Hematopoietic multipotent progenitor cell (in vitro differentiated cells): ENCODE results near the gene ACAP3. TPM values are rescaled to one million over a fixed set of nuclear protein-coding genes. Genes with fewer than 3 reads are reported as not detected.

Experiments
- DNase-seq, 3 donors: peaks; one replicate each; pipeline ENCODE4 v3.0.0-alpha.2; 2011 to 2015; ENCODE audit warnings: low read depth in 2 of 3, low spot score in 2 of 3
- total RNA-seq: library from RNA; depleted of rRNA; stranded (reverse); fragments of >200 nt; gene quantifications from one replicate; pipeline ENCODE4 v1.2.3, GENCODE V29; 2012

Gene ACAP3
- total RNA-seq, 1 donor, result 41.2 TPM

GRCh38 chr1:1344655-1345361 lies 37.1 kb upstream of the ACAP3 start:
- DNase-seq, result no peak

GRCh38 chr1:1343811-1344421 lies 36.2 kb upstream of the ACAP3 start:
- no peak for DNase-seq

- no peak for DNase-seq
These were observed 34.9 kb upstream of the ACAP3 start for GRCh38 chr1:1342584-1343115.

GRCh38 chr1:1342061-1342562 lies 34.4 kb upstream of the ACAP3 start:
- no peak for DNase-seq

GRCh38 chr1:1341549-1342021 lies 33.9 kb upstream of the ACAP3 start:
- no peak for DNase-seq

DNA sequence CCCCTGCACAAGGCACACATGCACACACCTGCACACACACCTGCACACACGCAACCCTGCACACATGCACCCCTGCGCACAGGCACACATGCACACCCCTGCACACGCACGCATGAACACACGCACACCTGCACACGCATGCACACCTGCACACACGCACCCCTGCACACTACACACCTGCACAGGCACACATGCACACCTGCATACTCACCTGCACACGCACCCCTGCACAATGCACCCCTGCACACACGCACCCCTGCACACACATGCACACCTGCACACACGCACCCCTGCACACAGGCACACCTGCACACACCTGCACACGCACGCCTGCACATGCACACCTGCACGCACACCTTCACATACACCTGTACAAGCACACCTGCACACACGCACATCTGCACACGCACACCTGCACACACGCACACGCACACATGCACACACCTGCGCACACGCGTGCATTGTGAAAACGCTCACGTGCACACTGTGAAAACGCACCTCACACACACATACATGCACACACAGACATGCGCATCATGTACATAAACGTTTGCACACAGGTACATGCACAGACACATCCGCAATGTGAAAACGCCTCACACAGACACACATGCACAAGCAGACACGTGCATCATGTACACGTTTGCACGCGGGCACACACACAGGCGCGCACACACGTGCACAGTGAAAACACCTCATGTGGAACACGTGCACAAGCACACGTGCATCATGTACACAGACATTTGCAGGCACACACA lies 33.2 kb upstream of the ACAP3 start:
- DNase-seq, result no peak

- no peak for DNase-seq
These were observed 32.5 kb upstream of the ACAP3 start for GRCh38 chr1:1340185-1340584.

DNA sequence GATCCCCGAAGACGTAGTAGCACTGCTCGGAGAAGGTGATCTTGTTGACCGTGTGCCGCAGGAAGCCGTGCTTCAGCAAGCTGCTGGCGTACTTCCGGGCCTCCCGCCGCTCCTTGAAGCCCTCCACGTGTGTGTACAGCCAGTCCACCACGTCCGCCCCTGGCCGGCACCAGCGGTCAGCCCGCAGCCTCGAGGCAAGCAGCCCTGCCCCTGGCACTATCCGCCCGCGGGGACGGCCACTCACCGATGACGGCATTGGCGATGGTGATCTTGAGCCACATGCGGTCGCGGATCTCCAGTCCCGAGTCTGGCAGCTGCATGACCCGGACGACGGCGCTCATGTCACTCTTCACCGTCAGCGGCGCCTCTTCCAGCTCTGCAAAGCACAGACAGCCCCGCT lies 30.5 kb upstream of the ACAP3 start:
- DNase-seq, result no peak

GRCh38 chr1:1337793-1338147 lies 30.0 kb upstream of the ACAP3 start:
- DNase-seq, result no peak

DNA sequence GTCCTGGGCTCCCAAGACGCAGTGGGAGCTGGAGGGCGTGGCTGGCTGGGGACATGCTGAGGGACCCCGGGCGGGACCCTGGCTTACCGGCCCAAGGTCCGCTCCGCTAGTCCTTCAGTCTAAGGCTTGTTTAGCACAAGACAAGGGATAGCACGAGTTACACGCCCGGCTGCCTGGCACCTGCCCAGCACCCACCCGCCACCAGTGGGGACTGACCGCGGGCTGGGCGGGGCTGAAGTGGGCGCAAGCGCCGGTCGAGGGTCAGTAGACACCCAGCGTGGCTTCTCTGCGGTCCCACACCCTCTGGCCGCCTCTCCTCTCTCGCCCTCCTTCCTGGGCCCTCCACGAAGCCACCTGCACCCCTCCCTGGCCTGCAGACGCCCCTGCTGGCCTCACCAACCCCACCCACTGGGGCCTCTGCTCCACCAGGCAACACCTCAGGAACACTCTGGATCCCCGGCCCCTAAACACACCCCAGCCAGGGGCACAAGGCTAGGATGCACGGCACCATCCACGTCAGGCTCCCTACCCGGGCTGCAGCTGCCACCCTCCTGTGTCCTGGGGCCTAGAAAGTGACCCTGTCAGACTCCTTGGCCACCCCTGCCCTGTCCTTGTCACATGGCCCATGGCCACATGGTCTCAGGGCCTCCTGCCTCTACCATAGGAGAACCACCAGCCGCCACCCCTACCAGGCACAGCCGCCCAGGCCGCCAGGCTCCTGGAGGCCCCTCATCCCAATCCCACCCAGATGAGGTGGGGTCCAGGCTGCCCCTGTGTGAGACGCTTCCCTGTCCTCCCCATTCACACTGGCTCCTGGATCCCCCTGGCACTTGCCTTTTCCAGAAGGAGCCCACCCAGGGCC lies 29.4 kb upstream of the ACAP3 start:
- DNase-seq, result no peak

- no peak for DNase-seq
These were observed 28.7 kb upstream of the ACAP3 start for GRCh38 chr1:1336446-1336845.

DNA sequence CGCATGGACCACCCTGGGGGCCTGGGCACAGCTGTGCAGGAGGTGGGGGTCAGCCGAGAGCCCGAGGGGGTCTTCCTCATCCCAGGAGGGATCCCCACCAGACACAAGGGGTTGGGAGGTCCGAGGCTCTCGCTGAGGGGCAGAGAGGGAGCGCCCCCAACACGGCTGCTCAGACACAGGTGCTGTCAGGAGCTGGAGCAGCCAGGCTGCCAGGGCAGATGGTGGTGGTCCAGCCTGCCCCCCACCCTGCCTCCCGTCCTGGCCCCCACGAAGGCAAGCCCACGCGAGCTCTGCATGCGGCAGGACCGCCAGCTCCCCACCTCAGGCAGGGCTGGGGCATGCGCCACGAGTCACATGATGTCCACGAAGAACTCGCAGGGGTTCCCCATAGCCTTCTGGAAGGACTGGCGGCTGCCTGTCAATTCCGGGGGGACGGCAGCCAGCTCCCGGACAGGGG lies 28.1 kb upstream of the ACAP3 start:
- DNase-seq, result no peak

GRCh38 chr1:1335283-1335682 lies 27.6 kb upstream of the ACAP3 start:
- no peak for DNase-seq

- no peak for DNase-seq
These were observed 27.1 kb upstream of the ACAP3 start for GRCh38 chr1:1334835-1335234.

DNA sequence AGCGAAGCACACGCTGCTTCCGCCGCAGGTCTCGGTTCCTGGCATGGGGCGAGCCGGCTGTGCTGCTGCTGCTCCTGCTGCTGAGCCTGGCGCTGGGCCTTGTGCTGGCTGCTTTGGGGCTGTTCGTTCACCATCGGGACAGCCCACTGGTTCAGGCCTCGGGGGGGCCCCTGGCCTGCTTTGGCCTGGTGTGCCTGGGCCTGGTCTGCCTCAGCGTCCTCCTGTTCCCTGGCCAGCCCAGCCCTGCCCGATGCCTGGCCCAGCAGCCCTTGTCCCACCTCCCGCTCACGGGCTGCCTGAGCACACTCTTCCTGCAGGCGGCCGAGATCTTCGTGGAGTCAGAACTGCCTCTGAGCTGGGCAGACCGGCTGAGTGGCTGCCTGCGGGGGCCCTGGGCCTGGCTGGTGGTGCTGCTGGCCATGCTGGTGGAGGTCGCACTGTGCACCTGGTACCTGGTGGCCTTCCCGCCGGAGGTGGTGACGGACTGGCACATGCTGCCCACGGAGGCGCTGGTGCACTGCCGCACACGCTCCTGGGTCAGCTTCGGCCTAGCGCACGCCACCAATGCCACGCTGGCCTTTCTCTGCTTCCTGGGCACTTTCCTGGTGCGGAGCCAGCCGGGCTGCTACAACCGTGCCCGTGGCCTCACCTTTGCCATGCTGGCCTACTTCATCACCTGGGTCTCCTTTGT lies 26.0 kb upstream of the ACAP3 start:
- DNase-seq, result no peak

- no peak for DNase-seq
These were observed 25.2 kb upstream of the ACAP3 start for GRCh38 chr1:1332774-1333480.

DNA sequence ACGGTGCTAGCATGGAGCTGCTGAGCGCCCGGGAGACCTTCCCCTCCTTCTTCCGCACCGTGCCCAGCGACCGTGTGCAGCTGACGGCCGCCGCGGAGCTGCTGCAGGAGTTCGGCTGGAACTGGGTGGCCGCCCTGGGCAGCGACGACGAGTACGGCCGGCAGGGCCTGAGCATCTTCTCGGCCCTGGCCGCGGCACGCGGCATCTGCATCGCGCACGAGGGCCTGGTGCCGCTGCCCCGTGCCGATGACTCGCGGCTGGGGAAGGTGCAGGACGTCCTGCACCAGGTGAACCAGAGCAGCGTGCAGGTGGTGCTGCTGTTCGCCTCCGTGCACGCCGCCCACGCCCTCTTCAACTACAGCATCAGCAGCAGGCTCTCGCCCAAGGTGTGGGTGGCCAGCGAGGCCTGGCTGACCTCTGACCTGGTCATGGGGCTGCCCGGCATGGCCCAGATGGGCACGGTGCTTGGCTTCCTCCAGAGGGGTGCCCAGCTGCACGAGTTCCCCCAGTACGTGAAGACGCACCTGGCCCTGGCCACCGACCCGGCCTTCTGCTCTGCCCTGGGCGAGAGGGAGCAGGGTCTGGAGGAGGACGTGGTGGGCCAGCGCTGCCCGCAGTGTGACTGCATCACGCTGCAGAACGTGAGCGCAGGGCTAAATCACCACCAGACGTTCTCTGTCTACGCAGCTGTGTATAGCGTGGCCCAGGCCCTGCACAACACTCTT lies 24.5 kb upstream of the ACAP3 start:
- DNase-seq, result no peak
